Left lung (tissue), 10 donors: ENCODE measurements around the gene USP20. TPM values are rescaled to one million over a fixed set of nuclear protein-coding genes. Genes with fewer than 3 reads are reported as not detected.

Source experiments
- ATAC-seq: fragments of 200-7000 bp; cut with Tn5 transposase; one replicate; pipeline ENCODE4 v1.9.1; 2020; ENCODE audit warnings: moderate library complexity
- DNase-seq, 4 donors: peaks; one replicate each; pipeline ENCODE4 v3.0.0-alpha.2; 2013 to 2020
- H3K27ac ChIP-seq, 2 donors: fragments of 200-600 bp; sonication (generic) in 1 of 2; one replicate each; pipeline versions ENCODE4 v1.5.0 to v1.8.0; 2020 to 2021
- H3K27me3 ChIP-seq, 2 donors: fragments of 200-600 bp; sonication (generic) in 1 of 2; one replicate each; pipeline versions ENCODE4 v1.5.0 to v1.8.0; 2020 to 2021
- H3K36me3 ChIP-seq, 2 donors: fragments of 200-600 bp; sonication (generic) in 1 of 2; one replicate each; pipeline versions ENCODE4 v1.5.0 to v1.8.0; 2020 to 2021
- H3K4me1 ChIP-seq, 2 donors: fragments of 200-600 bp; one replicate each; pipeline ENCODE4 v1.8.0; 2021
- H3K4me3 ChIP-seq, 2 donors: fragments of 200-600 bp; sonication (generic) in 1 of 2; one replicate each; pipeline versions ENCODE4 v1.5.0 to v1.8.0; 2020 to 2021; ENCODE audit warnings: mild to moderate bottlenecking in 1 of 2
- H3K9me3 ChIP-seq, 2 donors: fragments of 200-600 bp; sonication (generic) in 1 of 2; one replicate each; pipeline versions ENCODE4 v1.5.0 to v1.8.0; 2020 to 2021
- intact Hi-C, 2 donors: fragments of 100-400 bp; cut with DNase I; formaldehyde crosslinking; loops; one replicate each; pipeline versions ENCODE4 v1.11.2 to v1.14.2; 2022
- polyA plus RNA-seq, 6 donors: library from polyadenylated mRNA; unstranded; fragments of 120-200 nt; gene quantifications; one replicate each; pipeline ENCODE4 v1.2.1, GENCODE V29; 2013; ENCODE audit not compliant: insufficient read length in 6 of 6
- total RNA-seq, 2 donors: library from RNA; stranded (reverse); fragmentation: NEBNext Ultra II Directional; extraction: Animal tissue kit (Norgen Biotek cat#: 25700); gene quantifications; one replicate each; pipeline ENCODE4 v1.2.1, GENCODE V29; 2021
- TF ChIP-seq, protein P1 (sequence below), 2 donors: fragments of 200-600 bp; sonication (generic) in 1 of 2; IDR thresholded peaks; one replicate each; pipeline versions ENCODE4 v1.5.0 to v1.8.0; 2021; ENCODE audit warnings: antibody characterized with exemption in 2 of 2
- donor health status: DM: no; HTN: yes; CAD: no.
- donor health status: DM: no; HTN: no; CAD: no.

The USP20 gene
- total and polyA plus RNA-seq, 8 donors = 16.7 to 24.6 (median 21.6) TPM

GRCh38 chr9:129891569-129891968 lies 56.3 kb downstream of the USP20 start:
- Histone ChIP-seq H3K9me3 (no peaks in the 10 kb centered on the region), H3K27ac (peak overlapping the region in 1 of 2 donors; percentile 96), H3K27me3 (no peaks in the 10 kb centered on the region), H3K4me3 (no peak overlapping the region), H3K36me3 (peaks cover 0 to 27% of the 10 kb centered on the region in 2 donors), H3K4me1 (peaks cover 0 to 64% of the 10 kb centered on the region in 2 donors)
- DNase-seq (no peak), ATAC-seq (no peak)
- intact Hi-C loops = no loop called here
- TF ChIP-seq, protein P1, sequence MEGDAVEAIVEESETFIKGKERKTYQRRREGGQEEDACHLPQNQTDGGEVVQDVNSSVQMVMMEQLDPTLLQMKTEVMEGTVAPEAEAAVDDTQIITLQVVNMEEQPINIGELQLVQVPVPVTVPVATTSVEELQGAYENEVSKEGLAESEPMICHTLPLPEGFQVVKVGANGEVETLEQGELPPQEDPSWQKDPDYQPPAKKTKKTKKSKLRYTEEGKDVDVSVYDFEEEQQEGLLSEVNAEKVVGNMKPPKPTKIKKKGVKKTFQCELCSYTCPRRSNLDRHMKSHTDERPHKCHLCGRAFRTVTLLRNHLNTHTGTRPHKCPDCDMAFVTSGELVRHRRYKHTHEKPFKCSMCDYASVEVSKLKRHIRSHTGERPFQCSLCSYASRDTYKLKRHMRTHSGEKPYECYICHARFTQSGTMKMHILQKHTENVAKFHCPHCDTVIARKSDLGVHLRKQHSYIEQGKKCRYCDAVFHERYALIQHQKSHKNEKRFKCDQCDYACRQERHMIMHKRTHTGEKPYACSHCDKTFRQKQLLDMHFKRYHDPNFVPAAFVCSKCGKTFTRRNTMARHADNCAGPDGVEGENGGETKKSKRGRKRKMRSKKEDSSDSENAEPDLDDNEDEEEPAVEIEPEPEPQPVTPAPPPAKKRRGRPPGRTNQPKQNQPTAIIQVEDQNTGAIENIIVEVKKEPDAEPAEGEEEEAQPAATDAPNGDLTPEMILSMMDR (IDR thresholded peaks at IDR 0.05) = no peak

- Histone ChIP-seq H3K4me1 (peaks cover 0 to 48% of the 10 kb centered on the region in 2 donors), H3K9me3 (no peaks in the 10 kb centered on the region), H3K36me3 (peaks cover 0 to 43% of the 10 kb centered on the region in 2 donors), H3K4me3 (no peak overlapping the region), H3K27me3 (no peaks in the 10 kb centered on the region), H3K27ac (no peak overlapping the region)
- ATAC-seq (no peak), DNase-seq (no peak)
- TF ChIP-seq, protein P1 (IDR thresholded peaks at IDR 0.05) = no peak
- intact Hi-C loops = no loop called here
These were observed 59.0 kb downstream of the USP20 start for GRCh38 chr9:129894120-129894823.

DNA sequence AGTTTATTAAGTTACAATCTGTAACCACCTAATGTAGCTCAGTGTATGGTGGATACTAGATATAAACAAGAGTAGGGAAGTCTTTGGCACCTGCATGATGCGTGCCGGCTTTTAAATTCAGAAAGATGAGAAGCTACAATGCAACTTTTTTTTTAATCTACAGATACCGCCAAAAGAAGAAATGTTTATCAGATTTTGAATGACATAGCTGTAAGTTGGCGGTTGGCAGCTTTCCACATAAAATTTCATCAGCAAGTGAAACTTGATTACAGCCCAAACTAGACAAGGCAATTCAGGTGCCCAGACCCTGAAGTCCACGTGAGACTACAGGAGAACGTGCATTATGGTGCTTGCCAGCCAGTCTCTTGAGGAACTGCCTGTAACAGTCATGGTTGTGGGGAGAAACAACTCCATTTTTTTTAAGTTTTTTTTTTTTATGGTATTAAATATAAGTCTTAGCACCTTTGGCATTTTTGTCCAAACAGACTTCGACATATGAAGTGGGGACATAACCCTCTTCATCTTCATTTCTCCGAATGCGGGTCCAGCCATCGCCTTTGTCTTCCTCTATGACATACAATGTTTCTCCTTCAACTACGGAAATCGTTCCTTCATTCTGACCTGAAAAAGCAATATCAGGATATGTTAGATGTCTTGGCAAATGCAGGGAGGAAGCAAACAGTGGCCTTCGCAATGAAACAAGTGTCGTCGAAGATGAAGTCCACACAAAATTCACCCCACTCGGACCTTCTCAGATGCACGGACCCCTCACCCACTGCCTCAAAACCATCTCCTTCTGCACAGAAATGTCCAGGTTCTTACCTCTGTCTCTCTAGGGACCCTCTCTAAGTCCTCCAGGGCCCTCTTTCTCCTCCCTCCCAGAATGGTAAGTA lies 60.4 kb downstream of the USP20 start:
- H3K4me1 ChIP-seq = peaks cover 0 to 40% of the 10 kb centered on the region in 2 donors
- ATAC-seq (no peak), DNase-seq (no peak)
- TF ChIP-seq, protein P1 (IDR thresholded peaks at IDR 0.05) = no peak
- H3K27ac ChIP-seq = no peak overlapping the region
- no peak overlapping the region for H3K4me3 ChIP-seq
- H3K36me3 ChIP-seq = peaks cover 0 to 52% of the 10 kb centered on the region in 2 donors
- no peaks in the 10 kb centered on the region for H3K9me3 ChIP-seq
- H3K27me3 ChIP-seq = no peaks in the 10 kb centered on the region
- intact Hi-C loops = no loop called here

DNA sequence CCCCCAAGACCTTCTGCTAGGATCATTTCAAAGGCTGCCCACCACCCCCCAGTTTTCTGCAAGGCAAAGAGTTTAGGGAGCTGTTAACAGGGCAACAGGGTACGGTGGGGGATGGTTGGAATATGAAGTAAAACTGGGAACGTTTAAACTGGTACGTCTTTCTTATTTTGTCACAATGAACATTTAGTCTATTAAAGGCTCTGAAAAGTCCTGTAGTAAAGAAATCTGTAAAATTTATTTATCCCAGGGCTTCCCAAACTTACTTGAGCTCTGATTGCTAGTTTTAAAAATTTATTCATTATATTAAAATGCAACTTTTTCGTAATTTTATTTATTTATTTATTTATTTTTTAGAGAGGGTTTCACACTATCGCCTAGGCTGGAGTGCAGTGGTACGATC lies 62.0 kb downstream of the USP20 start:
- DNase-seq (no peak), ATAC-seq (no peak)
- Histone ChIP-seq H3K27ac (no peak overlapping the region), H3K9me3 (no peaks in the 10 kb centered on the region), H3K27me3 (no peaks in the 10 kb centered on the region), H3K4me3 (no peak overlapping the region), H3K4me1 (peaks cover 0 to 27% of the 10 kb centered on the region in 2 donors), H3K36me3 (peaks cover 0 to 66% of the 10 kb centered on the region in 2 donors)
- intact Hi-C loops = no loop called here
- TF ChIP-seq, protein P1 (IDR thresholded peaks at IDR 0.05) = no peak

DNA sequence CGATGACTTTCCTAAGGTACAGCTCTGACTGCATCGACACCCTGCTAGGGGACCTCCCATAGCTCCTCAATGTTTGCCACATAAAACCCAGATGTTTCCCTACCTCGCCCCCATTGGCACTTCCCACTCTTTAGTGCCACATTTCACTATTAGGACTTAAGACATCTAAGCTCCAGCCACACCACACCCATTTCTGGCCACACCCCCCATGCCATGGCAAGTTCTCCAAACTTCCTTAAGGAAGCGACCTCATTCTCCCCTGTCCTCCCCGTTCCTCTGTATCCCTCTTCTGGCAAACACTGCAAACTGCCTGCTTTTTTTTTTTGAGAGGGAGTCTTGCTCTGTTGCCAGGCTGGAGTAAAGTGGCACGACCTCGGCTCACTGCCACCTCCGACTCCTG lies 62.9 kb downstream of the USP20 start:
- ATAC-seq = peak; percentile 70
- TF ChIP-seq, protein P1 (IDR thresholded peaks at IDR 0.05) = no peak
- intact Hi-C loops = no loop called here
- Histone ChIP-seq H3K27me3 (no peaks in the 10 kb centered on the region), H3K9me3 (no peaks in the 10 kb centered on the region), H3K4me1 (peaks cover 0 to 18% of the 10 kb centered on the region in 2 donors), H3K36me3 (peaks cover 0 to 75% of the 10 kb centered on the region in 2 donors), H3K4me3 (no peak overlapping the region), H3K27ac (peak overlapping the region in 1 of 2 donors; percentile 28)
- DNase-seq = peak in 1 of 4 donors; percentile 46
